IPS DF 4.7 (cell line): ENCODE data around the gene LOXL1.
"Not testable (repeated sequence)": the region's sequence is repeated elsewhere in the genome, so short reads cannot be mapped to it uniquely, and the experiment has no call there.

ENCODE experiments used
- DNase-seq: peaks from one replicate; pipeline ENCODE4 v3.0.0-alpha.2; 2013; ENCODE audit warnings: low spot score; ENCODE audit errors: extremely low read depth

The LOXL1 gene

DNA sequence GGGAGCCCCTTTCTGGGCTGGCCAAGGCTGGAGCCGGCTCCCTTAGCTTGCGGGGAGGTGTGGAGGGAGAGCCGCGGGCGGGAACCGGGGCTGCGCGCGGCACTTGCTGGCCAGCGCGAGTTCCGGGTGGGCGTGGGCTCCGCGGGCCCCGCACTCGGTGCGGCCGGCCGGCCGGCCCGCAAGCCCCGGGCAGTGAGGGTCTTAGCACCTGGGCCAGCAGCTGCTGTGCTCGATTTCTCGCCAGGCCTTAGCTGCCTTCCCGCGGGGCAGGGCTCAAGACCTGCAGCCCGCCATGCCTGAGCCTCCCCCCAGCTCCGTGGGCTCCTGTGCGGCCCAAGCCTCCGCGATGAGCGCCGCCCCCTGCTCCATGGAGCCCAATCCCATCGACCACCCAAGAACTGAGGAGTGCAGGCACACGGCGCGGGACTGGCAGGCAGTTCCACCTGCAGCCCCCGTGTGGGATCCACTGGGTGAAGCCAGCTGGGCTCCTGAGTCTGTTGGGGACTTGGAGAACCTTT, 47.5 kb downstream of the LOXL1 start:
- not testable (repeated sequence) for DNase-seq

DNA sequence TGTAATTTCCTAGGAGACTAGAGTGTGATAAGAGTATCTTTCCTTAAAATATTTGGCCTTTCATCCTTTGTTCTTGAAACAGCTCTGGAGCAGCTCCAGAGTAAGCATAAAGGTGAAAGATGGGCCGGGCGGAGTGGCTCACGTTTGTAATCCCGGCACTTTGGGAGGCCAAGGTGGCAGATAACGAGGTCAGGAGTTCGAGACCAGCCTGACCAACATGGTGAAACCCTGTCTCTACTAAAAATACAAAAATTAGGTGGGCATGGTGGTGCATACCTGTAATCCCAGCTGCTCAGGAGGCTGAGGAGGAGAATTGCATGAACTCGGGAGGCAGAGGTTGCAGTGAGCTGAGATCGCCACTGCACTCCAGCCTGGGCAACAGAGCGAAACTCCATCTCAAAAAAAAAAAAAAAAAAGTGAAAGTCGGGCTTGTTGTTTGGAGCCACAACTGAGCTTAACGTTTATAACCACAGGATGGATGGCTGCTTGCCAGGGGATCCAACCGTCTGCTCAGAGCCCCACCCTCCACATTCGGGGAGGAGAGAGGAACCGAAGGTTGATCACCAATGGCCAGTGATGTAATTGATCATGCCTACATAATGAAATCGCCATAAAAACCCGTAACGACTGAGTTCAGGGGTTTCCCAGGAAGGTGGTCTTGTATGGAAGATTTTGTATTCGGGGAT, 49.3 kb downstream of the LOXL1 start:
- DNase-seq: not testable (repeated sequence)

DNA sequence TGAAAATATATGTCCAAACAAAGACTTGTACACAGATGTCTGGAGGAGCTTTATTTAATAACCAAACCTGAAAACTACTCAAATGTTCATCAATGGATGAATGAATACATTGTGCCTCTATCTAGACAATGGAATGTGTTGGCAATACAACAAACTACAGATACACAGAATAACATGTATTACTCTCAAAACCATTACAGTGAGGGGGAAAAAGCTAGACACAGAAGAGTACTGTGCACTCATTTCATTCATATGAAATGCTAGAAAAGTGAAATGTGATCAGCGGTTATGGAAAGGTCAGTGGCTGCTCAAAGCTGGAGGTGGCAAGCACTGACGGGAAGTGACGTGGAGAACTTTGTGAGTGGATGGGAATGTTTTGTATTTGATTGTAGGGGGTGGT, 52.6 kb downstream of the LOXL1 start:
- no peak for DNase-seq

DNA sequence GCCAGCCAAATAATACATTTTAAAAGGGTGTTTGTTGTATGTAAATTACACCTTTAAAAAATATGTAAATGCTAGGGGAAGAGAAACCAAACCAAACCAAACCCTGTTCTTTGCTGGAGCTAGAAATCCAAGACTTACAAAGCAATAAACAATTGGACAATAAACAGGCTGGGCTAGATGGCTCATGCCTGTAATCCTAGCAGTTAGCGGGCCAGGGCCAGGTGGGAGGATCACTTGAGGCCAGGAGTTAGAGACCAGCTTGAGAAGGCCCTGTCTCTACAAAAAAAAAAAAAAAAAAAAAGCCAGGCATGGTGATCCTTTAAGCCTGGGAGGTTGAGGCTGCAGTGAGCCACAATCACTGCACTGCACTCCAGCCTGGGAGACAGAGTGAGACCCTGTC, 53.4 kb downstream of the LOXL1 start:
- no peak for DNase-seq

DNA sequence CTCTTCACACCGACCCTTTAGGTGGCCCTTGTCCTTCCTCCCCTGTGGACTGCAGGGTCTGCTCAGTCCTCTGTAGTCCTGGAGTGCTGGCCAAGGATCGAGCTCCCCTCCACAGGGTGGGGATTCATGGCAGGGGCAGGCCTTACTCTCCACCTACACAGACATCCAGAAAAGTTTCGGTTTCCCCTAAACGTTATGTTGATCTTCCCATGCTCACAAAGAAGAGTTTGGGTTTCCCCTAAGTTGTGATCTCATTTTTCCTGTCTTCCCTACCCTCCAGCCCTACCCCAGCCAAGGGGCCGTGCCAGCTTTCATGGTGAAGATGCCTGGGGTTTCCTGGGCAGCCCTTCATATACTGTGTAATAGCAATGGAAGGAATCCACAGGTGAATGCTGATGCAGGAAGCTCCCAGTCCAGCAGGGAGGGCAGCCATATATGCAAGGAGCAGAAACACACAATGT, 55.5 kb downstream of the LOXL1 start:
- no peak for DNase-seq

DNA sequence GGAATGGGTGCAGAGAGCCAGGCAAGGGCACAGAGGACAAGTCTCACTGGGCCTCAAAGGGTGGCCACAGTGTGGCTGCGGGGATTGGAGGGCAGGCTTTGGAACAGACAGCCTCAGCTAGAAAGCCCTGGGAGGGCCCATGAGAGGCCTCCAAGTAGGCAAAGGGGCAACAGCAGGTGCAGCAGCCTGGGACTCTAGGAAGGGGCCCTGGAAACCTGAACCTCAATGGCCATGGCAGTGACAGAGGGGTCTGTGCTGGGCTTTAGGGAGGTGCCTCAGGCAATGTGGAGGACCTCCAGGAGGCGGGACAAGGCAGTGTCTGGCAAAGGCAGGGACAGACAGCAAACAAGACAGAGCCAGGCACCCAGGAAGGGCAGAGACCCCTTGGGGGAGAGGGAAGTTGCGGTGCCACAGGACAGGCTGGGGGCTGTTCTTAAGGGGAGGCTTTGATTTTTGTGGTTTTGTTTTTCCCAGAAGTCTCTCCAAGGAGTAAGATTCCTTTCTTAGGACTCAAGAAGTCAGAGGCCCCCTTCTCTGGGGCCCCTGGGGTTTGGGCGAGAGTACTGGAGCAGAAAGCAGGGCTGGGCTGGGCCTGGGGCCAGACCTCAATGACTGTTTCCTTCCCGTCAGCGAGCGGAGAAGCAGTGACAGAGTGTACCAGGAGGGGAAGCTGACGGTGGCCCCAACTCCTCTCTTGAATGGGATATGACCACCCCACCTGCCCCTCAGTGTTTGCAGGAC, 56.1 kb downstream of the LOXL1 start:
- no peak for DNase-seq

DNA sequence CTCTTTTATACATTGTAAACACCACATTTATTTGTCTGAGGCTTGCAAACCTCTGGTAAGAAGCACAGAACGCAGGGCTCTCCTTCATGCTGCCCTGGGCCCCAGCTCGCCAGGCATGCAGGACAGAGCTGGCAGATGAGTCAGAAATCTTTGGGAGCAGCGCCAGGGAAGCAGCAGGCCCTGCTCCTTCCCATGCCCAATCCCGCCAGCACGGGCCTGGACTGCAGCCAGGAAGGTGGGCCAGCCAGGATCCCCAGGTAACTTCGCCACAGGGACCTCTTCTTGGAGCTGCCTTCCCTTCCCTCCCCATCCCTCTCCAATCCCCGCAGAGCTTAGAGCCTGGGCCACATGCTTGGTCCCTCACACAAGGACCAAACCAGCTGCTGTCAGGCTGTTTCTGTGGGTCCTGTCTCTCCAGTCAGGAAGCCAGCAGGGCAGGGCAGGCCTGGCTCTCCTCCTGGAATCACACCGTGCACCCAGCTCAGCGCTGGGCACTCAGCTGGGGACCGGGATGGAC, 57.0 kb downstream of the LOXL1 start:
- DNase-seq: no peak

DNA sequence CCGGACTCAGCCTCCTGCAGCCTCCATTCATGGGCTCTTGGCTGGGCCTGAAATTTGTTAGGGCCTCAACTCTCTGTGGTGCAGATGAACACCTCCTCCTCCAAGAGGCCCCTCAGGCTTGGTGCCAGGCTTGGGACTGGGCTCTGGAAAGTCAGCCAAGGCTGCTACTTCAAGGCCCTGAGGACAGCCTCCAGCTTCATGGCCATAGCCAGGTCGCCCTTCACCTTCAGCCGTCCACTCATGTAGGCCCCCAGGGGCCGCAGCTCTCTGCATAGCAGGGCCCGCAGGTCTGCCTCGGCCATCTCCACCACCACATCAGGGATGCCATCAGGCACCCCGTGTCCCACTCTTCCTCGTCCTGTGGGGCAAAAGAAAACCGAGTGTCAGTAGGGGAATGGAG, 57.5 kb downstream of the LOXL1 start:
- no peak for DNase-seq

DNA sequence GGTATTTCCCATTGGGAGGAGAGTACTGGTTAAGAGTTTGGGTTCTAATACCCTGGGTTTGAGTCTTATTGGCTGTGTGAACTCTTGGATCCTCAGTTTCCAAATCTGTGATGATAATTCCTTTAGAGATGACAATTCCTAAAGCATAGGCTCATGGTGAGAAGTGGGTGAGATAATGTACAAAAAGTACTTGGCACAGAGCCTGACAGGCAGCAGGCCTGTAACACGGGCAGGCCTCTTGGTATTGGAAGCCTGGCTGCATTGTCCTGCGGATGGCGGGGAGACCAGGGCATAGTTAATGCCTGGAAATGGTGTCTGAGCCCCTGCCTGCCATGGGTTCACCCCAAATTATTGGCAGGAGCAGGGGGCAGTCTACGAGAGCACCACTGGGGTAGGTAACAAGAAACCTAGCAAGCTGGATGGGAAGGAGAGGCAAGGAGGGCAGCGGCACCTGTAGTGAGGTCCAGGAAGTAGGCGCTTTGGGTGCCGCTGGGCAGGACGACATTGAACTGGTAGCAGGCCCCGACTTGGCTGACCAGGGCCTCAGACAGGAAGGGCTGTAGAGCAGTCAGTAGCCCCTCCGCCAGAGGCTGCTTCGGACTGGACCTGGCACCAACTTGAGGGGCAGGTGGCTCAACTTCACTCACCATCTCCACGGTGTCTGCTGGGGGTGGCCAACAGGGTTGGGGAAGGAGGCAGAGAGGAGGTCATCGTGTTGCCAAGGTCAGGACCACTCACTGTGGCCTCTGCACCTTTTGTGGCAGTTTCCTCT, 58.1 kb downstream of the LOXL1 start:
- DNase-seq: no peak

DNA sequence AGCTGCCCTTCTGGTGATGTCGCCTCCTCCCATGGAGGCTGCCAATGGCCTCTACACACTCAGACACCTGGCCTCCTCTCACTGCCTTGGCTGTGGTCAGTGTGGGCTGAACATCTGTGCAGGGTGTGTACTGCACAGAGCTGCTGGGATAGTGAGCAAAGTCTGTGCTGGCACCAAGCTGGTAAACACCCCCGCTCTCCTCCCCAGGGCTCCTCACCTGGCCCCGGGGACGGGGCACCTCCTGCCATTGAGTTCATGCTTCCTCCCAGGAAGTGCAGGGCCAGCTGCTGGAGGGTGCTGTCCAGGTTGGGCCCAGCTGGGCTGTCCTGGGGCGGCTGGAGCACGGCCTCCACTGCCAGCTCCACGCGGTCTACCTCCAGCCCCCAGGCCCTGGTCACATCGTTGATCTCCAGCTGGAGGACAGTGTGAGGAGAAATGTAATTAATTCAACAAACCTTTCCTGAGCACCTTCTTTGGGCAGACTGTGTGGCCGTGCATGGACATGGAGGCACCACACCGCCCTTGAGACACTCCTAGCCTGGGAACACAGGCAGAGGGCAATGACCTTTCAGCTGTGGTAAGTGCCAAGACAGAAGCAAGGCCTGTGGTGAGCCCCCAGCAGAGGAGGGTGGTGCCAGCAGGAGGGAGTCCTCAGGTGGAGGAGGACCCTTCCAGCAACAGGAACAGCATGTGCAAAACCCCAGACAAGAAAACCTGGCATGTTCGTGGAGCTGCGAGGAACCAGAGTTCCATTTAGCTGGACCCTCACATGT, 59.0 kb downstream of the LOXL1 start:
- no peak for DNase-seq

DNA sequence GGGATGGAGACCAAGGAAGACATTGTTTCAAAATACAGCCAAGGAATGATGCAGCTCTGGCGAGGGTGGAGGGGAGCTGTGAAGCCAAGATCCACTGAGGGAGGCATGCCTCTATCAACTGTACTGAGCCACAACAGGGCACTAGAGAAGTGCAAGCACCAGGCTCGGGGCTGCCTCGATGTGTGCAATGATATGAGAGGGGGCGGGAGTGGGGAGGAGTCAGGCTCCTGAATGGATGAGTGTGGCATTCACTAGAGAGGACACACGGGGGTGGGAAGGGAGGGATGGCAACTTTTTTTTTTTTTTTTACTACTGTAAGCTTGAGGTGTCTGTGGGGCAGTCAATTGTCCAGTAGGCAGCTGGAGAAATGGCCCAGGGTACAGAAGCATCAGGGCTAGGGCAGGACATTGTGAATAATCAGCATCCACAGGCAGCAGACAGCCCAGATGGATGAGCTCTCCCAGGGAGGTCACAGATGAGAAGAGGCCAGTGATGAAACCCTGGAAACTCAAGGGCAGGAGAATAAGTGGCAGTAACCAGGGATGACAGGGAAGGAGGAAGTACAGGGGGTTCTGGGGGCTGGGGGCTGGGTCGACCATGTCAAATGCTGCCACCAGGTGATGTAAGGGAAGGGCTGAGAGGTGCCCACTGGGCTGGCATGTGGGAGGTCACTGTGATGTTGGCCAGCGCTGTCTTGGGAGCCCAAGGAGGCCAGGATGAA, 60.0 kb downstream of the LOXL1 start:
- no peak for DNase-seq

DNA sequence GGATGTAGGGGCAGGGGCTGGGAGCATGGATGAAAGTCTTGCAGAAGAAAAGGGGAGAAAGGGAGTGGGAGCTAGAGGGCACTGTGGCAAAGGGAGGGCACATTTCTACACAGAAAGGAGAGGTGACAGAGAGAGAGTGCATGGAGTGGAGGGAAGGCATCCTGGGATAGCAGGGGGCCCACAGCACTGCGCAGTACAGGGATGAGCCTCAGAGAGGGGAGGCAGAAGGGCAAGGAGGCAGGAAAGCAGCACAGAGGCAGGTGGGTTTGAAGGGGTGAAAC, 60.5 kb downstream of the LOXL1 start:
- DNase-seq: no peak

DNA sequence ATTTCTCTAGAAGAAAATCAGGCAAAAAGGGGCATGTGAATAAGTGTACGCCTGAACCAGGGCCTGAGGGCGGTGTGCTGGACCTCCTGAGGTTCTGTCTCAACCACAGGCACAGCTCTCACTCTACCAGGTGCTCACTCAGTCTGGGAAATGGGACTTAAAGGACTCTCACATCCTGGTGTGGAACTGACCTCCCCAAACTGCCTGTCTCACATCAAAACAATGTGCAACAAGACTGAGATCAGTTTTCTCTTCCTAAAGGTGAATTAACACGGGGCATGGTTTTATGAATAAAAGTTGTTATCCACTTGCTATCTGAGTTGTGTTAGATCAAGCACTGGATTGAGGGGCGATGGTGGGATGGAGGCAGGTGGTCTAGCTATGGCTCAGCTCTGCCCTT, 61.0 kb downstream of the LOXL1 start:
- no peak for DNase-seq

DNA sequence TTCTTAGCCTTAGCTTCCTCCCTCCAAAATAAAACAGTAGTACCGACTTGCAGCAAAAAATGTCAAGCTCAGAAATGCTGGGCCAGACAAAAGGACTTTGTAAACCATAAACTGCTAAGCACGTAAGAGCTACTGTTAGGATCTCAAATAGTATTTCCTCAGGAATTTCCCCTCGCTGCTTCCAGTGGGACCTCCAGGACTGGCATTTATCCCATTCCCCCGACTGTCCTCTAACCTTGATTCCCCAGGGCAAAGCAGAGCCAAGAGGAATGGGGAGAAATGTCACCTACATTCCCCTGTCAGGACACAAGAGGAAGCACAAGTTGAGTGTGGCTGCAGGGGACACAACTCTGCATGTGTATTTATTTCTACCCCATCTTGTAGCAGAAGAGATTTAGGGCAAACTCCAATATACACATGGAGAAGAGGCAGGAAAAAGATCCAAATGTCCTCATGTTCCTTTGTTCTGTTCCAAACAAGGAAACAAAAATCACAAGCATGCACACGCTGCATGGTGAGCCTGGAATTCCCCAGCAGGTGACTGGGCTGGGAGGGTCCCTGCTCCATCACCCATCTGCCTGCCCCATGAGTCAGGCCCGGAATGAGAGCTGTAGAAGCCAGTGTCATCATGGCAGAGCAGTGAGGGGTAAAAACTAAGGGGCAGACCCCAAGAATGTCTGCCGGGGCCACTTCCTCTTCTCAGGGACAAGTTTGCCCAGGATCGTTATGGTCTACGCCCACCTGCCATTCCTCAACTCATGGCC, 61.6 kb downstream of the LOXL1 start:
- no peak for DNase-seq

DNA sequence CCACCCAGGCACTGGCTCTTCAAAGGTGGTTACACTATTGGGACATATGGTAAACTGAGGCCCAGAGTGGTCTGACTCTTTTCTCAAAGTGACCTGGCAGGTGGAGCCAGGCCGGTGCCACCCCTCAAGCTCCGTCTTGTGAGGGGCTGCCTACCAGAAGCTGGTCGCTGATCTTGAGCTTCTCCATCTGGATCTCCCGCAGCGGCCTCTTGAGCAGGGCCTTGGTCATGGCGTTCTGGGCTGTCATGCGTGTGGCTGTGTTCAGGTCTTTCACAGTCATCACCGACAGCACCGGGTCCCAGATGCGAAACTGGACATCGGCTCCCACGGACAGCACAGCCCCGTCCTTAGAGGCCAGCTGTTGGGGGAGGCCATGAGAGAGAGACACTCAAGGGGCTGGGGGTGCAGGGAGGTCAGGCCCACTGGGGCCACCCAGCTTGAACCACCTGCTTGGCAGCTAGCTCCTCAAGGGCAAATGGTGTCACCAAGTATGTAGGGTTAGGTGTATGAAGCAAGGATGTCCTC, 62.2 kb downstream of the LOXL1 start:
- DNase-seq: no peak

DNA sequence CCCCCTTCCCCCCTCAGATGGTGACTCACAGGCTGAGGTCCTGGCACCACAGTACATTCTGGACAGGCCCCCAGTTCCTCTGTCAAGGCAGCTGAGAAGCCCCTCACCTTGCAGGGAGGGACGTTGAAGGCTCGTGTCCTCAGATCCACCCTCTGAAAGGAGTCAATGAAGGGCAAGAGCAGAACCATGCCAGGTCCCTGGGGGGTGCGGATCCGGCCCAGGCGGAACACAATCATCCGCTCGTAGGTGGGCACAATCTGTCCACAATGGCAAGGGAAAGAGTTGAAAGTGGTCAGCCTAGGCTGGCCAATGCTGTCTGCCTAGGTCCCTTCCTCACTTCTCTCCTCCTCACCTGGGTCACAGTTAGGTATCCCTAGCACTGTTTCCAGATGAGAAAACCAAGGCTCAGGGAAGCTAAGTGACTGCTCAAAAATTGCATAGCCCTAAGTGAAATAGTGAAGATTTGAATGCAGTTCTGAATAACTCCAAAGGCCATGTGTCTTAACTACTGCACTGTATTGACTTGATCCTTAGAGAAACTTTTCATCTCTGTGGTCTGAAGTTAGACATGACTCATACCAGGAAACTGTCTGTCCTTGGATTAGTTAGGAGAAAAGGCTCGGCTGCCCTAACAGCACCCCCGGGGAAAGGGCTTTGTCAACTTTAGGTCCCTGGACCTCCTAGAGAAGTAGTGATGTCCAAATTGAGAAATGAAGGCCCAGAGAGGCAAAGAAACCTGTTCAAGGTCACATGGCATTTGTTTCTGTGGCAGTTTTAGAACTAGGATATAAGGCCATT, 62.9 kb downstream of the LOXL1 start:
- no peak for DNase-seq

DNA sequence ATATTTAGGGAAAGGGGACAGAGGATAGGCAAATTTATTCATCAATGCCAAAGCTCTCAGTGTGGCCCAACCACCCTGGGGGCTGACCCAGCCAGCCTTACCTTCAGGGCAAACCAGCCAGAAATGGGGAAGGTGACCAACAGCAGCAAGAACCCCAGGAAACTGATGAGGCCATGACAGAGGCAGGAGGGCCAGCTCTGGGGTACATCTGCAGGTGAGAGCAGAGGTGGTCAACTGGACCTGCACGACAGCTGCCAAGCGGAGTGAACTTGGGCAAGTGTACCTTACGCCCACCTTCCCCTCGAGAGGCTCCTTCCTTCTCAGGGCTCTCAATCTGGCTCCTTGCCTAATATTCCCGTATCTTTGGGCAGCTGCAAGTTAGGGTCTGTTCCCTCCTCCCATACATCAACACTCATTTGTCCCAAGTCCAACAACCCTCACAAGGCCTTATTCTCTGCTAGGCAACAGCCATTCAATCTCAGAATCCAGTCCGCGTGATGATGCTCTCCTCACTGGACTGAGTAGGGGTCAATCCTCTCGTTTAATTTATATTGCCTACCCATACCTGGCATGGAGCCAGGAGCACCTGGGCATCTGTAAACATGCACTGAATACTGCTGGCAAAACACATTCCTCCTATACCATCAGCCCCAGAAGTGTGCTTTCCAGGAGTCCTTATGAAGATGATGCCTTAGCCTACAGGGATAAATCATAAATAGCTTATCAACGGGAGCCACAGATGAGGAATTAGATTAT, 64.2 kb downstream of the LOXL1 start:
- DNase-seq: no peak

DNA sequence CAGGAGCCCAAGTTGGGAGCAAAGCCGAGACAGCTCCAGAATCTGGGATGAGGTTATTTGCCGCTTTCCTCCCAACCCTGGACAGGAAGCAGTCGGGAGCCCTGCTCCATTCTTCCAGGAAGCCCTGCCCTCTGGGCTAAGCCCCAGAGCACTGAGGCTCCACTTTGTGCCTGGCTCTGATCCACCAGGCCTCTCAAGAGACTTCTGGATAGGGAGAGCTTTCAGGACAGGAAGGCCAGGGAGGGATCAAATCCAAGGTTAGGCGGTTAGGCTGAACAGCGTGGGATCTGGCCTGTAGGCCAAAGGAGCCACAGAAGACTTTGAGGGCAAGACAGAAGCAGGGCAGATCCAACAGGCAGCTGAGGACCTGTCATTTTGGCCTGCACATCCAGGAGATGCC, 65.0 kb downstream of the LOXL1 start:
- DNase-seq: no peak
